Subcutaneous abdominal adipose tissue (tissue), 5 donors: ENCODE results near the gene WDR59.
"Not testable (repeated sequence)": the region's sequence is repeated elsewhere in the genome, so short reads cannot be mapped to it uniquely, and the experiment has no call there.

Source experiments
- H3K27ac ChIP-seq: one replicate; pipeline ENCODE4 v1.7.0; 2013; ENCODE audit warnings: low read depth, mild to moderate bottlenecking, inconsistent platforms, low read length, moderate library complexity
- H3K27me3 ChIP-seq, 5 donors: one replicate each; pipeline ENCODE4 v1.7.0; 2013; ENCODE audit warnings: low read length in 5 of 5, inconsistent platforms in 1 of 5; ENCODE audit not compliant: control insufficient read depth in 5 of 5, insufficient read depth in 4 of 5
- H3K36me3 ChIP-seq, 5 donors: one replicate each; pipeline ENCODE4 v1.7.0; 2013; ENCODE audit warnings: low read length in 5 of 5; ENCODE audit not compliant: control insufficient read depth in 5 of 5, insufficient read depth in 5 of 5
- H3K4me1 ChIP-seq, 5 donors: one replicate each; pipeline ENCODE4 v1.7.0; 2013; ENCODE audit warnings: low read length in 5 of 5, mild to moderate bottlenecking in 3 of 5, moderate library complexity in 1 of 5; ENCODE audit not compliant: control insufficient read depth in 5 of 5, insufficient read depth in 5 of 5
- H3K4me3 ChIP-seq, 5 donors: one replicate each; pipeline ENCODE4 v1.7.0; 2013; ENCODE audit warnings: low read length in 5 of 5, low read depth in 1 of 5
- H3K9ac ChIP-seq, 5 donors: one replicate each; pipeline ENCODE4 v1.7.0; 2013; ENCODE audit warnings: low read length in 5 of 5, mild to moderate bottlenecking in 4 of 5, moderate library complexity in 3 of 5
- H3K9me3 ChIP-seq, 5 donors: one replicate each; pipeline ENCODE4 v1.7.0; 2013; ENCODE audit warnings: low read length in 5 of 5; ENCODE audit not compliant: control insufficient read depth in 5 of 5
- donor health status: healthy.
- donor health status: healthy.
- donor health status: healthy.
- donor health status: healthy.
- donor health status: healthy.

WDR59 gene

GRCh38 chr16:74922150-74923138 lies 62.5 kb downstream of the WDR59 start:
- no peaks in the 10 kb centered on the region for H3K27me3 ChIP-seq
- no peak overlapping the region for H3K4me3 ChIP-seq
- no peaks in the 10 kb centered on the region for H3K9me3 ChIP-seq
- no peak overlapping the region for H3K27ac ChIP-seq
- peaks cover 19 to 54% (median 48%) of the 10 kb centered on the region in 5 donors for H3K36me3 ChIP-seq
- no peak overlapping the region for H3K9ac ChIP-seq
- H3K4me1 ChIP-seq: no peaks in the 10 kb centered on the region

GRCh38 chr16:74921051-74921450 lies 63.9 kb downstream of the WDR59 start:
- Histone ChIP-seq H3K27ac (no peak overlapping the region), H3K36me3 (peaks cover 26 to 65% (median 56%) of the 10 kb centered on the region in 5 donors), H3K4me1 (no peaks in the 10 kb centered on the region), H3K9me3 (no peaks in the 10 kb centered on the region), H3K4me3 (no peak overlapping the region), H3K9ac (no peak overlapping the region), H3K27me3 (no peaks in the 10 kb centered on the region)

- H3K27ac ChIP-seq: no peak overlapping the region
- peaks cover 18 to 81% (median 66%) of the 10 kb centered on the region in 5 donors for H3K36me3 ChIP-seq
- H3K9ac ChIP-seq: no peak overlapping the region
- peaks cover 0 to 14% (median 10%) of the 10 kb centered on the region in 5 donors for H3K9me3 ChIP-seq
- H3K4me3 ChIP-seq: no peak overlapping the region
- H3K4me1 ChIP-seq: no peaks in the 10 kb centered on the region
- no peaks in the 10 kb centered on the region for H3K27me3 ChIP-seq
Observed at GRCh38 chr16:74909665-74910064, 75.3 kb downstream of the WDR59 start.

GRCh38 chr16:74908759-74909158 lies 76.2 kb downstream of the WDR59 start:
- not testable (repeated sequence) for H3K27me3 ChIP-seq, H3K4me1 ChIP-seq, H3K9ac ChIP-seq, H3K27ac ChIP-seq, H3K4me3 ChIP-seq
- Histone ChIP-seq H3K36me3 (peaks cover 23 to 75% (median 60%) of the 10 kb centered on the region in 5 donors), H3K9me3 (peaks cover 0 to 14% (median 10%) of the 10 kb centered on the region in 5 donors)

- H3K4me3 ChIP-seq: no peak overlapping the region
- H3K9me3 ChIP-seq: no peaks in the 10 kb centered on the region
- no peaks in the 10 kb centered on the region for H3K4me1 ChIP-seq
- no peak overlapping the region for H3K9ac ChIP-seq
- H3K36me3 ChIP-seq: peaks cover 31 to 71% (median 37%) of the 10 kb centered on the region in 5 donors
- no peak overlapping the region for H3K27ac ChIP-seq
- no peaks in the 10 kb centered on the region for H3K27me3 ChIP-seq
Observed at GRCh38 chr16:74903901-74904678, 80.8 kb downstream of the WDR59 start.

- Histone ChIP-seq H3K4me1 (no peaks in the 10 kb centered on the region), H3K27ac (no peak overlapping the region), H3K4me3 (no peak overlapping the region), H3K36me3 (peaks cover 31 to 70% (median 36%) of the 10 kb centered on the region in 5 donors), H3K9me3 (no peaks in the 10 kb centered on the region), H3K9ac (no peak overlapping the region), H3K27me3 (no peaks in the 10 kb centered on the region)
Observed at GRCh38 chr16:74903120-74903519, 81.8 kb downstream of the WDR59 start.

GRCh38 chr16:74902161-74902560 lies 82.8 kb downstream of the WDR59 start:
- Histone ChIP-seq H3K36me3 (peaks cover 24 to 67% (median 30%) of the 10 kb centered on the region in 5 donors), H3K4me3 (no peak overlapping the region), H3K4me1 (no peaks in the 10 kb centered on the region), H3K27ac (no peak overlapping the region), H3K9me3 (no peaks in the 10 kb centered on the region), H3K27me3 (no peaks in the 10 kb centered on the region), H3K9ac (no peak overlapping the region)

- H3K27ac ChIP-seq: no peak overlapping the region
- no peaks in the 10 kb centered on the region for H3K9me3 ChIP-seq
- H3K4me1 ChIP-seq: no peaks in the 10 kb centered on the region
- no peak overlapping the region for H3K4me3 ChIP-seq
- peaks cover 21 to 64% (median 24%) of the 10 kb centered on the region in 5 donors for H3K36me3 ChIP-seq
- H3K27me3 ChIP-seq: no peaks in the 10 kb centered on the region
- no peak overlapping the region for H3K9ac ChIP-seq
Observed at GRCh38 chr16:74901606-74902005, 83.3 kb downstream of the WDR59 start.

- Histone ChIP-seq H3K4me1 (no peaks in the 10 kb centered on the region), H3K4me3 (no peak overlapping the region), H3K9me3 (no peaks in the 10 kb centered on the region), H3K27me3 (no peaks in the 10 kb centered on the region), H3K27ac (no peak overlapping the region), H3K9ac (no peak overlapping the region), H3K36me3 (peaks cover 18 to 60% (median 25%) of the 10 kb centered on the region in 5 donors)
Observed at GRCh38 chr16:74899816-74900215, 85.1 kb downstream of the WDR59 start.

- no peak overlapping the region for H3K9ac ChIP-seq
- no peak overlapping the region for H3K4me3 ChIP-seq
- H3K27me3 ChIP-seq: no peaks in the 10 kb centered on the region
- H3K4me1 ChIP-seq: no peaks in the 10 kb centered on the region
- H3K27ac ChIP-seq: no peak overlapping the region
- no peaks in the 10 kb centered on the region for H3K9me3 ChIP-seq
- peaks cover 16 to 56% (median 27%) of the 10 kb centered on the region in 5 donors for H3K36me3 ChIP-seq
Observed at GRCh38 chr16:74898659-74899058, 86.3 kb downstream of the WDR59 start.
